Suprapubic skin (tissue), 4 donors: ENCODE measurements around the gene ADAMTS19. TPM values are rescaled to one million over a fixed set of nuclear protein-coding genes. Genes with fewer than 3 reads are reported as not detected.
A peak's percentile ranks its signal among the peaks of the same experiment; 100 is the strongest.

Experiments used
- DNase-seq, 2 donors: peaks; one replicate each; pipeline ENCODE4 v3.0.0-alpha.2; 2019; ENCODE audit warnings: low spot score in 2 of 2
- H3K27ac ChIP-seq: fragments of 200-600 bp; sonication (generic); one replicate; pipeline ENCODE4 v1.5.1; 2019
- H3K27me3 ChIP-seq: fragments of 200-600 bp; sonication (generic); one replicate; pipeline ENCODE4 v1.5.1; 2019
- H3K36me3 ChIP-seq: fragments of 200-600 bp; sonication (generic); one replicate; pipeline ENCODE4 v1.5.1; 2019
- H3K4me1 ChIP-seq: fragments of 200-600 bp; sonication (generic); one replicate; pipeline ENCODE4 v1.5.1; 2019
- H3K4me3 ChIP-seq: fragments of 200-600 bp; sonication (generic); one replicate; pipeline ENCODE4 v1.5.1; 2019; ENCODE audit warnings: mild to moderate bottlenecking
- H3K9me3 ChIP-seq: fragments of 200-600 bp; sonication (generic); one replicate; pipeline ENCODE4 v1.5.1; 2019
- CTCF ChIP-seq, 2 donors: fragments of 200-600 bp in 1 of 2; fragments of 450-650 bp in 1 of 2; sonication (generic) in 1 of 2; IDR thresholded peaks; one replicate each; pipeline ENCODE4 v1.5.1; 2016 to 2019; ENCODE audit warnings: antibody characterized with exemption in 2 of 2, mild to moderate bottlenecking in 1 of 2, moderate library complexity in 1 of 2
- EP300 ChIP-seq: sonication (generic); formaldehyde crosslinking; IDR thresholded peaks from one replicate; pipeline ENCODE4 v1.6.1; 2017; ENCODE audit warnings: antibody characterized with exemption
- POLR2A ChIP-seq, 2 donors: fragments of 450-650 bp; IDR thresholded peaks; one replicate each; pipeline ENCODE4 v1.6.1; 2017; ENCODE audit warnings: antibody characterized with exemption in 2 of 2, mild to moderate bottlenecking in 2 of 2, moderate library complexity in 2 of 2
- POLR2AphosphoS5 ChIP-seq, 3 donors: sonication (generic); formaldehyde crosslinking; IDR thresholded peaks; one replicate each; pipeline ENCODE4 v1.6.1; 2017; ENCODE audit warnings: antibody characterized with exemption in 3 of 3
- WGBS: methylation state at CpG from one replicate; pipeline ENCODE4 v1.1.5; 2018; 5-methylcytosine and 5-hydroxymethylcytosine counted together
- total RNA-seq, 4 donors: library from RNA; depleted of rRNA; stranded (reverse); fragments of >200 nt; gene quantifications; one replicate each; pipeline ENCODE4 v1.1.0, GENCODE V29; 2016

Gene ADAMTS19
- total RNA-seq, 4 donors from 2014 or later = not detected

- no peaks in the 10 kb centered on the region for H3K9me3 ChIP-seq
- peaks cover 25% of the 10 kb centered on the region for H3K4me1 ChIP-seq
- TF ChIP-seq POLR2A (IDR thresholded peaks at IDR 0.05) = no peak
- TF ChIP-seq CTCF (IDR thresholded peaks at IDR 0.05) = no peak
- 76% methylated on average over 11 of the region's 11 CpGs for WGBS
- DNase-seq = no peak
- H3K4me3 ChIP-seq = peak overlapping the region; percentile 53
- no peaks in the 10 kb centered on the region for H3K36me3 ChIP-seq
- no peak overlapping the region for H3K27ac ChIP-seq
- peaks cover 32% of the 10 kb centered on the region for H3K27me3 ChIP-seq
These were observed 685 bp upstream of the ADAMTS19 start for GRCh38 chr5:129459450-129459776.

- H3K36me3 ChIP-seq = no peaks in the 10 kb centered on the region
- no peak for DNase-seq
- peak overlapping the region; percentile 53 for H3K4me3 ChIP-seq
- H3K9me3 ChIP-seq = no peaks in the 10 kb centered on the region
- TF ChIP-seq EP300 = no peak
- no peak for TF ChIP-seq POLR2A (IDR thresholded peaks at IDR 0.05)
- no peak for TF ChIP-seq CTCF (IDR thresholded peaks at IDR 0.05)
- no peak for TF ChIP-seq POLR2AphosphoS5 (IDR thresholded peaks at IDR 0.05)
- no peak overlapping the region for H3K27ac ChIP-seq
- H3K27me3 ChIP-seq = peaks cover 32% of the 10 kb centered on the region
- WGBS = under 1% methylated on average over 10 of the region's 10 CpGs
- peaks cover 25% of the 10 kb centered on the region for H3K4me1 ChIP-seq
These were observed 506 bp downstream of the ADAMTS19 start for GRCh38 chr5:129460672-129460935.

- no peak for TF ChIP-seq EP300
- no peak for TF ChIP-seq CTCF (IDR thresholded peaks at IDR 0.05)
- TF ChIP-seq POLR2A (IDR thresholded peaks at IDR 0.05) = no peak
- no peak for TF ChIP-seq POLR2AphosphoS5 (IDR thresholded peaks at IDR 0.05)
- H3K27ac ChIP-seq = no peak overlapping the region
- WGBS = 5% methylated on average over 8 of the region's 88 CpGs
- H3K36me3 ChIP-seq = no peaks in the 10 kb centered on the region
- H3K4me3 ChIP-seq = peak overlapping the region; percentile 53
- no peaks in the 10 kb centered on the region for H3K9me3 ChIP-seq
- H3K27me3 ChIP-seq = peaks cover 32% of the 10 kb centered on the region
- no peak for DNase-seq
- peaks cover 25% of the 10 kb centered on the region for H3K4me1 ChIP-seq
These were observed 1.0 kb downstream of the ADAMTS19 start for GRCh38 chr5:129460936-129461710.

GRCh38 chr5:129461711-129462332, 1.7 kb downstream of the ADAMTS19 start:
- no peak for DNase-seq
- H3K36me3 ChIP-seq = no peaks in the 10 kb centered on the region
- H3K4me3 ChIP-seq = peak overlapping the region; percentile 53
- H3K9me3 ChIP-seq = no peaks in the 10 kb centered on the region
- 60% methylated on average over 13 of the region's 13 CpGs for WGBS
- TF ChIP-seq CTCF (IDR thresholded peaks at IDR 0.05) = no peak
- H3K27ac ChIP-seq = no peak overlapping the region
- peaks cover 25% of the 10 kb centered on the region for H3K4me1 ChIP-seq
- peaks cover 32% of the 10 kb centered on the region for H3K27me3 ChIP-seq

- H3K4me3 ChIP-seq = no peak overlapping the region
- WGBS = 85% methylated on average over 4 of the region's 4 CpGs
- no peak for TF ChIP-seq POLR2A (IDR thresholded peaks at IDR 0.05)
- TF ChIP-seq POLR2AphosphoS5 (IDR thresholded peaks at IDR 0.05) = no peak
- no peak for TF ChIP-seq EP300
- TF ChIP-seq CTCF (IDR thresholded peaks at IDR 0.05) = no peak
These were observed 5.8 kb downstream of the ADAMTS19 start for GRCh38 chr5:129465776-129466344.

More at GRCh38 chr5:129465776-129466344, 5.8 kb downstream of the ADAMTS19 start:
- DNase-seq = no peak
- no peaks in the 10 kb centered on the region for H3K36me3 ChIP-seq
- no peaks in the 10 kb centered on the region for H3K9me3 ChIP-seq
- H3K4me1 ChIP-seq = peaks cover 12% of the 10 kb centered on the region
- H3K27ac ChIP-seq = no peak overlapping the region
- H3K27me3 ChIP-seq = peaks cover 17% of the 10 kb centered on the region
